Measurements from ENCODE around the gene LOXL4. TPM values are rescaled to one million over a fixed set of nuclear protein-coding genes. Genes with fewer than 3 reads are reported as not detected.

LOXL4 gene
- total and polyA plus RNA-seq, 2 donors (not counting 1 experiment from before 2014, with no cell fraction given) = 0.12 TPM; not detected in 1

DNA sequence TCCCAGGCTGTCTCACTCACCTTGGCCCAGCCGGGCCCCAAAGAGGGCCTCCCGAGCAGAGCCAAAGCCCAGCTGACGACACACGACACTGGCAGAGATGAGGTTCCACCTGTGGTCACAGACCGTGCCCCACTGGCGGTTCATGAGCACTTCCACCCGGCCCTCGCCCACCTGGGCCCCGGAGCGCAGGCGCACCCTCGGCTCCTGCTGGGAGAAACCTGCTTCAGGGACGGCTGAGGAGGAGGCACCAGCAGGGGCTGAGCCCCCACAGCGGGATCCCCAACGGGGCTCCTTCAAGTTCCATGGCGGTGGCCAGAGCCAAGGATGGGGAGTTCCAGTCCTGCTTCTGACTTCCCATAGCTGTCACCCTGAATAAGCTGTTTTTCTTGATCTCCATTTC, 10.0 kb downstream of the LOXL4 start:
- ChIA-PET CTCF (no interaction called here), POLR2A (no interaction called here)
- Histone ChIP-seq H3K4me1 (ENCODE audit: control insufficient read depth in 2 of 2, insufficient read depth in 2 of 2, low read length in 2 of 2) (no peaks in the 10 kb centered on the region), H3K27me3 (replicated peaks in 1 of 4; ENCODE audit: control extremely low read depth in 1 of 4, control insufficient read depth in 3 of 4, insufficient read depth in 4 of 4, low read length in 3 of 4) (no peaks in the 10 kb centered on the region), H4K20me1 (ENCODE audit: control insufficient read depth, insufficient read depth, low read length, poor library complexity, severe bottlenecking) (no peaks in the 10 kb centered on the region), H3K4me2 (replicated peaks; ENCODE audit: low read depth, low read length, poor library complexity, severe bottlenecking) (no peak overlapping the region), H2AFZ (ENCODE audit: insufficient read depth, low read depth, low read length, poor library complexity, severe bottlenecking) (no peak overlapping the region), H3K36me3 (replicated peaks in 1 of 2; ENCODE audit: control extremely low read depth in 1 of 2, control insufficient read depth in 1 of 2, extremely low read depth in 1 of 2, insufficient read depth in 2 of 2, low read length in 1 of 2) (no peaks in the 10 kb centered on the region), H3K9ac (ENCODE audit: low read length) (no peak overlapping the region), H3K27ac (ENCODE audit: low read length in 2 of 2) (no peak overlapping the region), H3K79me2 (ENCODE audit: control insufficient read depth, insufficient read depth, low read length) (no peaks in the 10 kb centered on the region), H3K9me3 (ENCODE audit: control extremely low read depth in 1 of 3, control insufficient read depth in 2 of 3, insufficient read depth in 1 of 3, low read length in 2 of 3) (peaks cover 0 to 4% (median 0%) of the 10 kb centered on the region in 3 donors), H3K4me3 (ENCODE audit: control extremely low read depth in 1 of 5, extremely low read depth in 1 of 5, insufficient read depth in 1 of 5, low read depth in 2 of 5, low read length in 4 of 5) (no peak overlapping the region)
- 92% methylated on average over 16 of the region's 16 CpGs for WGBS (ENCODE audit: insufficient coverage)
- Mint-ChIP-seq H3K4me1 (no peaks in the 10 kb centered on the region), H3K27me3 (no peaks in the 10 kb centered on the region), H3K27ac (no peak overlapping the region), H3K9me3 (ENCODE audit: insufficient read depth) (no peaks in the 10 kb centered on the region), H3K4me3 (no peak overlapping the region)
- ATAC-seq (ENCODE audit: low read depth) (no peak), DNase-seq (no peak)
- intact Hi-C loops (cut with micrococcal nuclease) = no loop called here
- TF ChIP-seq, protein P1, sequence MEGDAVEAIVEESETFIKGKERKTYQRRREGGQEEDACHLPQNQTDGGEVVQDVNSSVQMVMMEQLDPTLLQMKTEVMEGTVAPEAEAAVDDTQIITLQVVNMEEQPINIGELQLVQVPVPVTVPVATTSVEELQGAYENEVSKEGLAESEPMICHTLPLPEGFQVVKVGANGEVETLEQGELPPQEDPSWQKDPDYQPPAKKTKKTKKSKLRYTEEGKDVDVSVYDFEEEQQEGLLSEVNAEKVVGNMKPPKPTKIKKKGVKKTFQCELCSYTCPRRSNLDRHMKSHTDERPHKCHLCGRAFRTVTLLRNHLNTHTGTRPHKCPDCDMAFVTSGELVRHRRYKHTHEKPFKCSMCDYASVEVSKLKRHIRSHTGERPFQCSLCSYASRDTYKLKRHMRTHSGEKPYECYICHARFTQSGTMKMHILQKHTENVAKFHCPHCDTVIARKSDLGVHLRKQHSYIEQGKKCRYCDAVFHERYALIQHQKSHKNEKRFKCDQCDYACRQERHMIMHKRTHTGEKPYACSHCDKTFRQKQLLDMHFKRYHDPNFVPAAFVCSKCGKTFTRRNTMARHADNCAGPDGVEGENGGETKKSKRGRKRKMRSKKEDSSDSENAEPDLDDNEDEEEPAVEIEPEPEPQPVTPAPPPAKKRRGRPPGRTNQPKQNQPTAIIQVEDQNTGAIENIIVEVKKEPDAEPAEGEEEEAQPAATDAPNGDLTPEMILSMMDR (IDR thresholded peaks at IDR 0.05) = no peak
- TF ChIP-seq EZH2 (IDR thresholded peaks at IDR 0.05; ENCODE audit: borderline replicate concordance, insufficient read depth, low read depth, low read length, poor library complexity, severe bottlenecking) = no peak

DNA sequence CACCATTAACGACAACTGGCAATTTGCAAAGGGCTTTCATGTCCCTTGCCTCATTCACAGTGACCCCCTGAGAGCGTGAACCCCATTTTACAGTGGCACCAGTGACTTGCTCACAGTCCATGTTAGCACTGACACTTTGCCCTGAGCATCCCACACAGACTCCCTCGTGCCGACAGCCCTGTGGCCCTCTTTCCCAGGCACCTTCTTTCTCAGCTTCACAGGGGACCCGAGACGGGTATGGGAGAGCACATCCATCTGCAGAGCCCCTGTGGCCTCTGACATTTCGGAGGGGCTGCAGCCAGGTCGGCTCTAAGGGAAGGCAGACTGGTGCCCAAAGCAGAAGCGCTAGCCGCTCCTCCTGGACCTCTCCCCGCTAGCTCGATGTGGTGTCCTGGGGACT, 10.8 kb downstream of the LOXL4 start:
- H3K27ac Mint-ChIP-seq = no peak overlapping the region
- H3K4me1 Mint-ChIP-seq = no peaks in the 10 kb centered on the region
- no peak for DNase-seq
- H3K9me3 ChIP-seq (ENCODE audit: control extremely low read depth in 1 of 3, control insufficient read depth in 2 of 3, insufficient read depth in 1 of 3, low read length in 2 of 3) = no peaks in the 10 kb centered on the region
- CTCF ChIA-PET = no interaction called here
- no peaks in the 10 kb centered on the region for H3K9me3 Mint-ChIP-seq (ENCODE audit: insufficient read depth)
- H3K27me3 ChIP-seq (replicated peaks in 1 of 4; ENCODE audit: control extremely low read depth in 1 of 4, control insufficient read depth in 3 of 4, insufficient read depth in 4 of 4, low read length in 3 of 4) = no peaks in the 10 kb centered on the region
- no peaks in the 10 kb centered on the region for H3K79me2 ChIP-seq (ENCODE audit: control insufficient read depth, insufficient read depth, low read length)
- no peaks in the 10 kb centered on the region for H4K20me1 ChIP-seq (ENCODE audit: control insufficient read depth, insufficient read depth, low read length, poor library complexity, severe bottlenecking)
- no peak overlapping the region for H2AFZ ChIP-seq (ENCODE audit: insufficient read depth, low read depth, low read length, poor library complexity, severe bottlenecking)
- no peaks in the 10 kb centered on the region for H3K4me1 ChIP-seq (ENCODE audit: control insufficient read depth in 2 of 2, insufficient read depth in 2 of 2, low read length in 2 of 2)
- 98% methylated on average over 12 of the region's 12 CpGs for WGBS (ENCODE audit: insufficient coverage)
- H3K4me3 Mint-ChIP-seq = no peak overlapping the region
- H3K9ac ChIP-seq (ENCODE audit: low read length) = no peak overlapping the region
- POLR2A ChIA-PET = no interaction called here
- TF ChIP-seq, protein P1 (IDR thresholded peaks at IDR 0.05) = no peak
- TF ChIP-seq EZH2 (IDR thresholded peaks at IDR 0.05; ENCODE audit: borderline replicate concordance, insufficient read depth, low read depth, low read length, poor library complexity, severe bottlenecking) = no peak
- intact Hi-C loops (cut with micrococcal nuclease) = no loop called here
- ATAC-seq (ENCODE audit: low read depth) = no peak
- peaks cover 0 to under 1% of the 10 kb centered on the region in 2 experiments for H3K36me3 ChIP-seq (replicated peaks in 1 of 2; ENCODE audit: control extremely low read depth in 1 of 2, control insufficient read depth in 1 of 2, extremely low read depth in 1 of 2, insufficient read depth in 2 of 2, low read length in 1 of 2)
- no peaks in the 10 kb centered on the region for H3K27me3 Mint-ChIP-seq
- no peak overlapping the region for H3K4me3 ChIP-seq (ENCODE audit: control extremely low read depth in 1 of 5, extremely low read depth in 1 of 5, insufficient read depth in 1 of 5, low read depth in 2 of 5, low read length in 4 of 5)
- H3K27ac ChIP-seq (ENCODE audit: low read length in 2 of 2) = no peak overlapping the region
- H3K4me2 ChIP-seq (replicated peaks; ENCODE audit: low read depth, low read length, poor library complexity, severe bottlenecking) = no peak overlapping the region

All from B cell (primary cell).